MCF 10A (cell line): ENCODE measurements around the gene NSMCE4A. TPM values are rescaled to one million over a fixed set of nuclear protein-coding genes. Genes with fewer than 3 reads are reported as not detected.

ENCODE experiments used
- BruUV-seq: library from RNA; stranded (reverse); fragments of 400-500 nt; replicated peaks from 2 replicates; lab custom pipeline; 2021; lab: Mats Ljungman, UMichigan
- CTCF ChIA-PET: fragments of 300-600 bp; sonication (Branson Sonifier 250); formaldehyde crosslinking; extraction: SDS; loops from one replicate; lab custom pipeline; 2021; ENCODE audit warnings: antibody characterized with exemption, inconsistent platforms; lab: Yijun Ruan, JAX
- POLR2A ChIA-PET: fragments of 300-600, 350-650 bp; sonication (Branson Sonifier 250); formaldehyde crosslinking; extraction: SDS; loops from one replicate; lab custom pipeline; 2020; ENCODE audit warnings: antibody characterized with exemption, inconsistent platforms; lab: Yijun Ruan, JAX
- DNase-seq: peaks from one replicate; pipeline ENCODE4 v3.0.0-alpha.2; 2018; ENCODE audit not compliant: unreplicated experiment
- H3K27ac Mint-ChIP-seq: one replicate; pipeline ENCODE4 v1.8.0; 2022; ENCODE audit warnings: mild to moderate bottlenecking, low read depth, mixed read lengths; ENCODE audit not compliant: unreplicated experiment
- H3K27me3 Mint-ChIP-seq: one replicate; pipeline ENCODE4 v1.8.0; 2022; ENCODE audit warnings: mixed read lengths; ENCODE audit not compliant: insufficient read depth, unreplicated experiment
- H3K36me3 Mint-ChIP-seq: one replicate; pipeline ENCODE4 v1.8.0; 2022; ENCODE audit warnings: mild to moderate bottlenecking, moderate library complexity, mixed read lengths; ENCODE audit not compliant: insufficient read depth, unreplicated experiment
- H3K4me1 Mint-ChIP-seq: one replicate; pipeline ENCODE4 v1.8.0; 2022; ENCODE audit warnings: mixed read lengths; ENCODE audit not compliant: insufficient read depth, unreplicated experiment
- H3K4me3 Mint-ChIP-seq: one replicate; pipeline ENCODE4 v1.8.0; 2022; ENCODE audit warnings: mild to moderate bottlenecking, moderate library complexity, mixed read lengths; ENCODE audit not compliant: unreplicated experiment
- H3K9me3 Mint-ChIP-seq: one replicate; pipeline ENCODE4 v1.8.0; 2022; ENCODE audit warnings: mixed read lengths; ENCODE audit not compliant: unreplicated experiment
- intact Hi-C: fragments of 100-400 bp; cut with micrococcal nuclease; formaldehyde crosslinking; loops from 2 replicates; pipeline ENCODE4 v1.14.1; 2022
- total RNA-seq: library from RNA; stranded (reverse); gene quantifications from 2 replicates; pipeline ENCODE4 v1.2.3, GENCODE V29; 2022
- TF ChIP-seq, protein P1 (sequence below): fragments of 200-600 bp; IDR thresholded peaks from one replicate; pipeline ENCODE4 v1.8.0; 2022; ENCODE audit warnings: antibody characterized with exemption, mild to moderate bottlenecking; ENCODE audit not compliant: unreplicated experiment

NSMCE4A gene
- total RNA-seq, 1 experiment from 2014 or later = 30.2 TPM

DNA sequence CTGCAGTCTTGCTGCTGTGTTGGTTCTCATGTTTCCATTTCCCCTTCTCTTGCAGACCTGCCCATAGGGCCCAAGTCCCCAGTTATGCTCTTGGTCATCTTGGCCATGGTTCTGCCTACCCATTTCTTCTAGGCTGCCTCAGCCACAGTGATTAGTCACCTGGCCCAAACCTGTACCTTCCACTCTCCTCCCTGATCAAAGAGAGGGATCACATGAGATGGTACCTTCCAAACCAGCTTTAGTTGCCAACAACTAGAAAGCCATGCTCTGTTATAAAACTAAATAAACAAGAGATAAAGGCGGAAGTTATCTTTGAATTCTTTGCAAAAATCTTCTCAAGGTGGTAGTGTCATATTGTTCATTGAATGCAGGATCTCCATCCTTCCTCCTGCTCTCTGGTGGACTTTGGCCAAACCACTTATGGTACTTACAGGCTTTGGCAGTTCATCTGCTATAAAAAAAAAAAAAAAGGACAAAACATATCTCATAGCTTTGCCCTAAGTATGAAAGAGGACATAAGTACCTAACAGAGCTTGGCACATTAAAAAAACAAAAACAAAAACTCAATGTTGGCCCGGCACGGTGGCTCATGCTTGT, 39.7 kb upstream of the NSMCE4A start:
- ChIA-PET POLR2A (no interaction called here), CTCF (no interaction called here)
- no peak for DNase-seq
- Mint-ChIP-seq H3K27me3 (no peaks in the 10 kb centered on the region), H3K27ac (no peak overlapping the region), H3K4me1 (peaks cover 14% of the 10 kb centered on the region), H3K9me3 (no peaks in the 10 kb centered on the region), H3K36me3 (no peaks in the 10 kb centered on the region), H3K4me3 (no peak overlapping the region)
- TF ChIP-seq, protein P1, sequence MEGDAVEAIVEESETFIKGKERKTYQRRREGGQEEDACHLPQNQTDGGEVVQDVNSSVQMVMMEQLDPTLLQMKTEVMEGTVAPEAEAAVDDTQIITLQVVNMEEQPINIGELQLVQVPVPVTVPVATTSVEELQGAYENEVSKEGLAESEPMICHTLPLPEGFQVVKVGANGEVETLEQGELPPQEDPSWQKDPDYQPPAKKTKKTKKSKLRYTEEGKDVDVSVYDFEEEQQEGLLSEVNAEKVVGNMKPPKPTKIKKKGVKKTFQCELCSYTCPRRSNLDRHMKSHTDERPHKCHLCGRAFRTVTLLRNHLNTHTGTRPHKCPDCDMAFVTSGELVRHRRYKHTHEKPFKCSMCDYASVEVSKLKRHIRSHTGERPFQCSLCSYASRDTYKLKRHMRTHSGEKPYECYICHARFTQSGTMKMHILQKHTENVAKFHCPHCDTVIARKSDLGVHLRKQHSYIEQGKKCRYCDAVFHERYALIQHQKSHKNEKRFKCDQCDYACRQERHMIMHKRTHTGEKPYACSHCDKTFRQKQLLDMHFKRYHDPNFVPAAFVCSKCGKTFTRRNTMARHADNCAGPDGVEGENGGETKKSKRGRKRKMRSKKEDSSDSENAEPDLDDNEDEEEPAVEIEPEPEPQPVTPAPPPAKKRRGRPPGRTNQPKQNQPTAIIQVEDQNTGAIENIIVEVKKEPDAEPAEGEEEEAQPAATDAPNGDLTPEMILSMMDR = no peak
- intact Hi-C loops = no loop called here
- BruUV-seq = no TSS peak

DNA sequence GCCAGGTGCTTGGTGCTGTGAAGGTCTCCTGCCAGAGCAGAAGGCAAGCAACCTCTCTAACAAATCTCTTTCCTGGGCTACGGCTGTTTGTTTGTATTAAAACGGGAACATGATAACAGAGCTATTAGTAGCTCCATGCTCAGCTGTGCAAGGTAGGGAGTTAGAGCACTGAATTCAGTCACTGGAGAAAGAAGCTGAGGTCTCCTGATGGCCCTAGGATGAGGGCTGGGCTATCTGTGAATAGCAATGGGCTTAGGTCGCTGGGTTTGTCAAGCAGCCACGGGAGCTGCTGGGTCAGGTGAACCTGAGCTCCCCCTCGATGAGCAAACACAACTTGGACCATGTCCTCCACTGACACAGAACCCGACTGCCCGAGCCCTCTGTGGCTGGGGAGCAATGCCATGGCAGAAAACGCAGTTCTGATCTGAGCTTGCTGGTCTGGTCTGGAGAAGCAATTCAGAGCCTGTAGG, 38.3 kb upstream of the NSMCE4A start:
- Mint-ChIP-seq H3K27me3 (no peaks in the 10 kb centered on the region), H3K27ac (no peak overlapping the region), H3K4me1 (peaks cover under 1% of the 10 kb centered on the region), H3K36me3 (no peaks in the 10 kb centered on the region), H3K4me3 (no peak overlapping the region), H3K9me3 (no peaks in the 10 kb centered on the region)
- CTCF ChIA-PET = interaction anchor here (0.6 to 0.7 kb wide), 2 partner anchors 17 to 88 kb away, joined by 3 read pairs; no protein-coding TSS in a partner anchor
- no peak for DNase-seq
- intact Hi-C loops = no loop called here
- POLR2A ChIA-PET = no interaction called here
- BruUV-seq = no TSS peak
- TF ChIP-seq, protein P1 = no peak

DNA sequence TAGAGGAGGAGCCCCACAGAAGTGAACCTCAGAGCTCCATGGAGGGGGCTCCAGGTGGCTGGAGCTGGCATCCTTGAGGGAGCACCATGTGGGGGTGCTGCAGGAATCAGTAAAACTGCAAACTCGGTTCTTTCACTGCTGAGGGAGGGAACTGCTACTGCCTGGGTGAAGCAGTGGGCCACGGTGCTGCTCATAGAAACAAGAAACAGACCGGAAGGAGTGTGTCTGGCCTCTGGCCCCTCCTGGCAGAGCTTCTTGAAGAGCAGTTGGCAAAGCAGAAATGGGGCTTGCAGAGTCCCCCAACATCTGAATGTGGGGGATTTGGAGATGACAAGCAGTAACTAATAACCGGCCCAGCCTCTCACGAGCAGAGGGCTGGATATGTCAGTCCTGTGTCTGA, 37.7 kb upstream of the NSMCE4A start:
- no peaks in the 10 kb centered on the region for H3K36me3 Mint-ChIP-seq
- H3K27me3 Mint-ChIP-seq = no peaks in the 10 kb centered on the region
- H3K27ac Mint-ChIP-seq = no peak overlapping the region
- no TSS peak for BruUV-seq
- TF ChIP-seq, protein P1 = no peak
- POLR2A ChIA-PET = no interaction called here
- H3K4me1 Mint-ChIP-seq = no peaks in the 10 kb centered on the region
- no peak overlapping the region for H3K4me3 Mint-ChIP-seq
- no peaks in the 10 kb centered on the region for H3K9me3 Mint-ChIP-seq
- intact Hi-C loops = no loop called here
- no peak for DNase-seq
- CTCF ChIA-PET = interaction anchor here (0.6 kb wide), 1 partner anchor 18 kb away, joined by 3 read pairs; no protein-coding TSS in a partner anchor

DNA sequence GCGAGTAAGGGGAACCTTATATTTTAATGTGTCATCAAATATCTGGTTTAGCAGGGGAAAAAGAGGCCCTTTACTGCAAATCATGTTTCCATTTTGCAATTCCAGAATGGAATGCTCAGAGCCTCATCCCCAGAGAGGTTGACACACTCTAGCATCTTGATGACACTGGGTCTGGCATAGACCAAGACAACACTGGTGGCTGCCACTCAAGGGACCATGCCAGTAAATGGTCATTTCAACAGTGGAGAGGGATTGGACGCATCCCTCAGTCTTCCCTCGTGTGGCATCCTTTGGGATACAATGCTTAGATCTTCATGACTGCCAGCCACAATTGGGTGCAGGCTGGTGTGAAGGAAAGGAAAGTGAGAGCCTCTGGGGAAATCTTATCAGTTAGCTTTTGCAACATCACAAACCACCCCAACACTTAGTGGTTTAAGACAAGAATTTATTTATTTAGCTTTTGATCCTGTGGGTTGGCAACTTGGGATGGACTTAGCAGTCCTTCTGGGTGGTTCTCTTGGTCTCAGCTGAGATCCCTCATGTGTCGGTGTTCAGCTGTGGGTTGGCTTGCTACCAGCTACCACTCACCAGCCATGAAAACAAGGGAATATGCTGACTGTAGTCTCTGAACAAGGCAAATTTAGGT, 35.5 kb upstream of the NSMCE4A start:
- BruUV-seq = no TSS peak
- Mint-ChIP-seq H3K4me1 (no peaks in the 10 kb centered on the region), H3K4me3 (no peak overlapping the region), H3K27me3 (no peaks in the 10 kb centered on the region), H3K36me3 (no peaks in the 10 kb centered on the region), H3K27ac (no peak overlapping the region), H3K9me3 (no peaks in the 10 kb centered on the region)
- intact Hi-C loops = no loop called here
- POLR2A ChIA-PET = interaction anchor here (0.7 to 1.1 kb wide), 2 partner anchors 10 to 17 kb away, joined by 3 read pairs; no protein-coding TSS in a partner anchor
- DNase-seq = no peak
- TF ChIP-seq, protein P1 = no peak
- CTCF ChIA-PET = interaction anchor here (0.5 to 1.4 kb wide), 3 partner anchors 35 to 102 kb away, joined by 3 to 4 read pairs (median 4); partner anchors contain the start of gene NSMCE4A
